Suprapubic skin (tissue), 4 donors: ENCODE measurements around the gene TMEM132D. TPM values are rescaled to one million over a fixed set of nuclear protein-coding genes. Genes with fewer than 3 reads are reported as not detected.

Experiments
- DNase-seq, 2 donors: peaks; one replicate each; pipeline ENCODE4 v3.0.0-alpha.2; 2019; ENCODE audit warnings: low spot score in 2 of 2
- H3K27ac ChIP-seq: fragments of 200-600 bp; sonication (generic); one replicate; pipeline ENCODE4 v1.5.1; 2019
- H3K27me3 ChIP-seq: fragments of 200-600 bp; sonication (generic); one replicate; pipeline ENCODE4 v1.5.1; 2019
- H3K36me3 ChIP-seq: fragments of 200-600 bp; sonication (generic); one replicate; pipeline ENCODE4 v1.5.1; 2019
- H3K4me1 ChIP-seq: fragments of 200-600 bp; sonication (generic); one replicate; pipeline ENCODE4 v1.5.1; 2019
- H3K4me3 ChIP-seq: fragments of 200-600 bp; sonication (generic); one replicate; pipeline ENCODE4 v1.5.1; 2019; ENCODE audit warnings: mild to moderate bottlenecking
- H3K9me3 ChIP-seq: fragments of 200-600 bp; sonication (generic); one replicate; pipeline ENCODE4 v1.5.1; 2019
- EP300 ChIP-seq: sonication (generic); formaldehyde crosslinking; IDR thresholded peaks from one replicate; pipeline ENCODE4 v1.6.1; 2017; ENCODE audit warnings: antibody characterized with exemption
- POLR2A ChIP-seq, 2 donors: fragments of 450-650 bp; IDR thresholded peaks; one replicate each; pipeline ENCODE4 v1.6.1; 2017; ENCODE audit warnings: antibody characterized with exemption in 2 of 2, mild to moderate bottlenecking in 2 of 2, moderate library complexity in 2 of 2
- POLR2AphosphoS5 ChIP-seq, 3 donors: sonication (generic); formaldehyde crosslinking; IDR thresholded peaks; one replicate each; pipeline ENCODE4 v1.6.1; 2017; ENCODE audit warnings: antibody characterized with exemption in 3 of 3
- WGBS: methylation state at CpG from one replicate; pipeline ENCODE4 v1.1.5; 2018; 5-methylcytosine and 5-hydroxymethylcytosine counted together
- total RNA-seq, 4 donors: library from RNA; depleted of rRNA; stranded (reverse); fragments of >200 nt; gene quantifications; one replicate each; pipeline ENCODE4 v1.1.0, GENCODE V29; 2016
- TF ChIP-seq, protein P1 (sequence below), 2 donors: fragments of 200-600 bp in 1 of 2; fragments of 450-650 bp in 1 of 2; sonication (generic) in 1 of 2; IDR thresholded peaks; one replicate each; pipeline ENCODE4 v1.5.1; 2016 to 2019; ENCODE audit warnings: antibody characterized with exemption in 2 of 2, mild to moderate bottlenecking in 1 of 2, moderate library complexity in 1 of 2

TMEM132D gene
- total RNA-seq, 4 donors from 2014 or later, result 0.10 to 0.64 TPM; not detected in 2

DNA sequence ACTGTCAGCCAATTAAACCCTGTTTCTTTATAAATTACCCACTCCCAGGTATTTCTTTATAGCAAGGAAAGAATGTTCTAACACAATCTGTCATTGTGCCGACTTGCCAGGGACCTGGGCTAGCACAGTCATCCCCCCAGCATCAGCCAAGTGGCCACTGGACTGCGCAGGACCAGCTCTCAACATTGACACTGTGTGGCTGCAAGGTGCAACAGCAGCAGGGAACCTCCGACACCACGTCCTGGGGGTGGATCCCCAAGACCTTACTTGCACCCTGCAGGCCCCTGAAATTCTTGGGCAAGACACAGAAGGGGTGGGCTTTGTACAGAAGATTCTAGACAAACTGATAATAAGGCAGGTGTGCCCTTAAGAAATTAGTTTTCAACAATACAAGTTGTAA is 741.0 kb downstream of the TMEM132D start:
- Histone ChIP-seq H3K4me1 (no peaks in the 10 kb centered on the region), H3K36me3 (no peaks in the 10 kb centered on the region), H3K27me3 (no peaks in the 10 kb centered on the region), H3K27ac (no peak overlapping the region), H3K4me3 (no peak overlapping the region), H3K9me3 (no peaks in the 10 kb centered on the region)
- WGBS, result 91% methylated on average over 4 of the region's 4 CpGs
- DNase-seq, result no peak
- no peak for TF ChIP-seq POLR2AphosphoS5 (IDR thresholded peaks at IDR 0.05)
- TF ChIP-seq, protein P1, sequence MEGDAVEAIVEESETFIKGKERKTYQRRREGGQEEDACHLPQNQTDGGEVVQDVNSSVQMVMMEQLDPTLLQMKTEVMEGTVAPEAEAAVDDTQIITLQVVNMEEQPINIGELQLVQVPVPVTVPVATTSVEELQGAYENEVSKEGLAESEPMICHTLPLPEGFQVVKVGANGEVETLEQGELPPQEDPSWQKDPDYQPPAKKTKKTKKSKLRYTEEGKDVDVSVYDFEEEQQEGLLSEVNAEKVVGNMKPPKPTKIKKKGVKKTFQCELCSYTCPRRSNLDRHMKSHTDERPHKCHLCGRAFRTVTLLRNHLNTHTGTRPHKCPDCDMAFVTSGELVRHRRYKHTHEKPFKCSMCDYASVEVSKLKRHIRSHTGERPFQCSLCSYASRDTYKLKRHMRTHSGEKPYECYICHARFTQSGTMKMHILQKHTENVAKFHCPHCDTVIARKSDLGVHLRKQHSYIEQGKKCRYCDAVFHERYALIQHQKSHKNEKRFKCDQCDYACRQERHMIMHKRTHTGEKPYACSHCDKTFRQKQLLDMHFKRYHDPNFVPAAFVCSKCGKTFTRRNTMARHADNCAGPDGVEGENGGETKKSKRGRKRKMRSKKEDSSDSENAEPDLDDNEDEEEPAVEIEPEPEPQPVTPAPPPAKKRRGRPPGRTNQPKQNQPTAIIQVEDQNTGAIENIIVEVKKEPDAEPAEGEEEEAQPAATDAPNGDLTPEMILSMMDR (IDR thresholded peaks at IDR 0.05), result no peak

DNA sequence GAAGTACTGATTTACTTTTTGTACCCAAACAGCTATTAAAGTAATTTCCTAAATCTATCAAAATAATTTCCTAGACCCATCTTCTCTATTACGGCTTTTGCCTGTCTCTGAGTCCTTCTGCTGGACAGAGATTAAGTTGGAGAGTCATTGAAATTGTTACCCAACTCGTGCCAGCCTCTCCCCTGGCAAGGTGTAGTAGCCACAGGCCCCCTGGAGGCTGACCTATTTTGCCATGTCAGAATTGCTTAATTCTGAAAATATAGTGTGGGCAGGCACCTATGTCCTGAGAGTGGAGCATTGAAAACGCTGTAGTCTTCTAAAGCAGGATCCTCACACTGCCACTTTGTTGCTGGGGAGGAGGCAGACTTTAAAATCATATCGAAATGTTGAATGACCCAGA is 742.3 kb downstream of the TMEM132D start:
- no peak overlapping the region for H3K4me3 ChIP-seq
- no peaks in the 10 kb centered on the region for H3K9me3 ChIP-seq
- H3K36me3 ChIP-seq, result no peaks in the 10 kb centered on the region
- no peak overlapping the region for H3K27ac ChIP-seq
- no peak for TF ChIP-seq EP300
- no peak for TF ChIP-seq POLR2A (IDR thresholded peaks at IDR 0.05)
- no peak for TF ChIP-seq POLR2AphosphoS5 (IDR thresholded peaks at IDR 0.05)
- TF ChIP-seq, protein P1 (IDR thresholded peaks at IDR 0.05), result no peak
- H3K4me1 ChIP-seq, result no peaks in the 10 kb centered on the region
- no peak for DNase-seq
- no peaks in the 10 kb centered on the region for H3K27me3 ChIP-seq
- 83% methylated on average over 4 of the region's 4 CpGs for WGBS

DNA sequence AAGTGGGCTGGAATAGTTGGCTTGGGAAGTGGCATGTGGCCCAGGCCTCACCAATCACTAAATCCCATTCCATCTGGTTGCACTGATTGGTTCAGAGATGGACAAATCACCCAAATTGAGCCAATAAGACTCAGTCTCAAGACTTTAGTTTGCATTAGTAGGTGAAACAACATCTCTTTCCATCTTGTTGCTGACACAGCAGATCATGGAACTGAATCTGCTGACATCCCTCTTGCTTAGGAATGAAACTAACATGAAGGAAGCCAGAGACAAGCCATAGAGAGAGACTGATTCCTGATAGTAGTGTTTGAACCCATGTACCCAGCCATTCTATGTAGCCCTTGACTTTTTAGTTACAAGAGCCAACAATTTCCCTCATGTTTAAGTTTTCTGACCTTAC is 743.5 kb downstream of the TMEM132D start:
- no peak overlapping the region for H3K4me3 ChIP-seq
- H3K36me3 ChIP-seq, result no peaks in the 10 kb centered on the region
- no peak for TF ChIP-seq POLR2A (IDR thresholded peaks at IDR 0.05)
- no peak for TF ChIP-seq EP300
- TF ChIP-seq, protein P1 (IDR thresholded peaks at IDR 0.05), result no peak
- TF ChIP-seq POLR2AphosphoS5 (IDR thresholded peaks at IDR 0.05), result no peak
- DNase-seq, result no peak
- no peaks in the 10 kb centered on the region for H3K27me3 ChIP-seq
- H3K27ac ChIP-seq, result no peak overlapping the region
- no peaks in the 10 kb centered on the region for H3K9me3 ChIP-seq
- no peaks in the 10 kb centered on the region for H3K4me1 ChIP-seq

DNA sequence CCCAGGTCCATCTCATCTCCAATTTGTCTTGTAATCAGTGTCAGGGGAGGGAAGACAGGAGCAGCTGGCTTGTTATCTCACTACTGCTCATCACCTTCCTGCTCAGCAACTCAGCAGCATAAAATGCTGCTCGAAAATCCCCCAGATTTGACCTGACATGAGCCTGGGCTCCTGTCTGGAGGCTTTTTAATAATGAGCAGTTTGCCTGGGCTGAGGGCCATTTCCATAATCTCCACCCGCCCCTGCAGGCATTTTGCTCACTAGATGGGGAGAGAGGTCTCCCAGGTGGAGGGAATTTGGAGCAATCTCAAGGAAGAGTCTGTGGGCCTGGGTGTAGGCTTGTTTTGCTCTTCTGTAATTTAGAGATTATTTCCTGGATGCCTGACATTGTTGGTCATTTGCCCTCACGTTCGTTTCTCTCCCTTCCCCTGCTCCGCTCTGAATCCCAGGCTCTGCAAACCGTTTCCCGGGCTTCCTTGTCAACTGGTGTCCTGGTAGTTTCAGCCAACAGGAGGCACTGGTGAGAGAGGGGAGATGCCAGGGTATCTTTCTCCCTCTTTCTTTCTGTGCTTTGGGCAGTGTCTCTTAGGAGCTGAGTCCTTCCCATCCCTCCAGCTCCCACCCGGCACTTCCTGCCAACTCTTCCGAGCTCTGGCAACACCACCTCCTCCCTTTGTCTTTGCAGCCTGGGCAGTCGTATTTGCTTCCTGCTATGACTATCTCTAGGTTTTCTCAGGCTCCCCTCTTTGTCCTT is 751.3 kb downstream of the TMEM132D start:
- Histone ChIP-seq H3K27ac (no peak overlapping the region), H3K36me3 (no peaks in the 10 kb centered on the region), H3K4me3 (no peak overlapping the region), H3K4me1 (no peaks in the 10 kb centered on the region), H3K27me3 (no peaks in the 10 kb centered on the region), H3K9me3 (no peaks in the 10 kb centered on the region)
- DNase-seq, result no peak
- WGBS, result 21% methylated on average over 9 of the region's 10 CpGs
- no peak for TF ChIP-seq POLR2AphosphoS5 (IDR thresholded peaks at IDR 0.05)
- TF ChIP-seq POLR2A (IDR thresholded peaks at IDR 0.05), result no peak
- TF ChIP-seq, protein P1 (IDR thresholded peaks at IDR 0.05), result no peak
- TF ChIP-seq EP300, result no peak

DNA sequence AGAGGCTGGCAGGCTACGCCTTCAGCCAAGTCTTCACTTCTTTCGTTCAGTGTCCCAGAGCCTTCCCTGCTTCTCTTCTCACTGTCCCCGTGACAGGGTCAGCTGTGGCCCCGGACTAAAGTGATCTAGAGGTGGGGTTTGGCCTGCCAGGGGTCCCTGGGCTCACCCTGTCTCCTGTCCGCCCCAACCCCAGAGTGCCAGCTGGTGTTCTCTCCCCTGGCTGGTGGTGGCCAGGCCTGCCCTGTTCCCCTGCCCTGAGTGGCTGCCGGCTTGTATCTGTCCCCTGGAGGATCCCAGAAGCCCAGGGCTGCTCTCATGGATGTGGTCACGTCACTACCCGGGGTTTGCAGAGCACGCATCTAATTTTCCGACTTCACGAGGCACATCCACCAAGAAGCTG is 753.1 kb downstream of the TMEM132D start:
- WGBS, result 63% methylated on average over 11 of the region's 11 CpGs

More for the DNA sequence above, 753.1 kb downstream of the TMEM132D start:
- Histone ChIP-seq H3K27ac (no peak overlapping the region), H3K9me3 (no peaks in the 10 kb centered on the region), H3K27me3 (no peaks in the 10 kb centered on the region), H3K36me3 (no peaks in the 10 kb centered on the region), H3K4me3 (no peak overlapping the region), H3K4me1 (no peaks in the 10 kb centered on the region)
- TF ChIP-seq, protein P1 (IDR thresholded peaks at IDR 0.05), result no peak
- TF ChIP-seq POLR2AphosphoS5 (IDR thresholded peaks at IDR 0.05) (no peak), POLR2A (IDR thresholded peaks at IDR 0.05) (no peak), EP300 (no peak)
- no peak for DNase-seq
